ENCODE data around the gene CDH18. TPM values are rescaled to one million over a fixed set of nuclear protein-coding genes. Genes with fewer than 3 reads are reported as not detected.
A peak's percentile ranks its signal among the peaks of the same experiment; 100 is the strongest.

CDH18 gene
- total and polyA plus RNA-seq, 3 donors from 2014 or later: 6.4 to 11.3 (median 10.7) TPM

GRCh38 chr5:20017021-20017420, 29.0 kb upstream of the CDH18 start:
- no peak overlapping the region for H3K27ac ChIP-seq
- no peak for TF ChIP-seq POLR2A (IDR thresholded peaks at IDR 0.05)
- TF ChIP-seq CTCF (IDR thresholded peaks at IDR 0.05): no peak
- no peak overlapping the region for H3K4me3 ChIP-seq
- H3K36me3 ChIP-seq (ENCODE audit: low read depth, missing control alignments): no peaks in the 10 kb centered on the region
- WGBS, 2 donors: 68 to 79% methylated on average over 1 of the region's 1 CpG
- no peaks in the 10 kb centered on the region for H3K4me1 ChIP-seq
- intact Hi-C loops (cut with DNase I; ENCODE audit: low total_unique reads): no loop called here
- H3K9me3 ChIP-seq: no peaks in the 10 kb centered on the region
- H3K27me3 ChIP-seq: no peaks in the 10 kb centered on the region
- DNase-seq: no peak

GRCh38 chr5:20000416-20000815, 12.4 kb upstream of the CDH18 start:
- Histone ChIP-seq H3K27me3 (no peaks in the 10 kb centered on the region), H3K9me3 (no peaks in the 10 kb centered on the region), H3K4me3 (no peak overlapping the region), H3K27ac (no peak overlapping the region), H3K36me3 (ENCODE audit: low read depth, missing control alignments) (no peaks in the 10 kb centered on the region), H3K4me1 (no peaks in the 10 kb centered on the region)
- intact Hi-C loops (cut with DNase I; ENCODE audit: low total_unique reads): no loop called here
- TF ChIP-seq CTCF (IDR thresholded peaks at IDR 0.05) (no peak), POLR2A (IDR thresholded peaks at IDR 0.05) (no peak)
- DNase-seq: no peak

GRCh38 chr5:19988457-19988856, 457 bp upstream of the CDH18 start:
- 11 to 14% methylated on average over 12 of the region's 12 CpGs for WGBS, 2 donors
- intact Hi-C loops (cut with DNase I; ENCODE audit: low total_unique reads): no loop called here
- H3K4me3 ChIP-seq: peak overlapping the region; percentile 27 to 32

GRCh38 chr5:19986806-19987205, 1.2 kb downstream of the CDH18 start:
- Histone ChIP-seq H3K4me3 (no peak overlapping the region), H3K36me3 (ENCODE audit: low read depth, missing control alignments) (no peaks in the 10 kb centered on the region), H3K27ac (no peak overlapping the region), H3K4me1 (no peaks in the 10 kb centered on the region), H3K27me3 (no peaks in the 10 kb centered on the region), H3K9me3 (no peaks in the 10 kb centered on the region)
- intact Hi-C loops (cut with DNase I; ENCODE audit: low total_unique reads): no loop called here
- 66 to 79% methylated on average over 2 of the region's 2 CpGs for WGBS, 2 donors
- TF ChIP-seq POLR2A (IDR thresholded peaks at IDR 0.05): no peak
- TF ChIP-seq CTCF (IDR thresholded peaks at IDR 0.05): no peak
- DNase-seq: no peak

More at GRCh38 chr5:19988457-19988856, 457 bp upstream of the CDH18 start:
- Histone ChIP-seq H3K4me1 (no peaks in the 10 kb centered on the region), H3K27me3 (no peaks in the 10 kb centered on the region), H3K27ac (no peak overlapping the region), H3K9me3 (no peaks in the 10 kb centered on the region), H3K36me3 (ENCODE audit: low read depth, missing control alignments) (no peaks in the 10 kb centered on the region)
- TF ChIP-seq CTCF (IDR thresholded peaks at IDR 0.05): no peak
- TF ChIP-seq POLR2A (IDR thresholded peaks at IDR 0.05): no peak
- no peak for DNase-seq

- no peaks in the 10 kb centered on the region for H3K4me1 ChIP-seq
- WGBS, 2 donors: 71 to 73% methylated on average over 1 of the region's 1 CpG
- TF ChIP-seq POLR2A (IDR thresholded peaks at IDR 0.05) (no peak), CTCF (IDR thresholded peaks at IDR 0.05) (no peak)
- no peaks in the 10 kb centered on the region for H3K36me3 ChIP-seq (ENCODE audit: low read depth, missing control alignments)
- DNase-seq: no peak
- no peaks in the 10 kb centered on the region for H3K9me3 ChIP-seq
- H3K27me3 ChIP-seq: no peaks in the 10 kb centered on the region
- H3K27ac ChIP-seq: no peak overlapping the region
- intact Hi-C loops (cut with DNase I; ENCODE audit: low total_unique reads): no loop called here
- H3K4me3 ChIP-seq: no peak overlapping the region
These were observed 1.9 kb downstream of the CDH18 start for GRCh38 chr5:19986031-19986619.
